NCI-H2029 (cell line): ENCODE measurements around the gene HBP1.
"Not testable (repeated sequence)": the region's sequence is repeated elsewhere in the genome, so short reads cannot be mapped to it uniquely, and the experiment has no call there.

Experiments used
- DNase-seq: peaks from one replicate; lab custom pipeline; 2025; lab: John Stamatoyannopoulos, UW

HBP1 gene

DNA sequence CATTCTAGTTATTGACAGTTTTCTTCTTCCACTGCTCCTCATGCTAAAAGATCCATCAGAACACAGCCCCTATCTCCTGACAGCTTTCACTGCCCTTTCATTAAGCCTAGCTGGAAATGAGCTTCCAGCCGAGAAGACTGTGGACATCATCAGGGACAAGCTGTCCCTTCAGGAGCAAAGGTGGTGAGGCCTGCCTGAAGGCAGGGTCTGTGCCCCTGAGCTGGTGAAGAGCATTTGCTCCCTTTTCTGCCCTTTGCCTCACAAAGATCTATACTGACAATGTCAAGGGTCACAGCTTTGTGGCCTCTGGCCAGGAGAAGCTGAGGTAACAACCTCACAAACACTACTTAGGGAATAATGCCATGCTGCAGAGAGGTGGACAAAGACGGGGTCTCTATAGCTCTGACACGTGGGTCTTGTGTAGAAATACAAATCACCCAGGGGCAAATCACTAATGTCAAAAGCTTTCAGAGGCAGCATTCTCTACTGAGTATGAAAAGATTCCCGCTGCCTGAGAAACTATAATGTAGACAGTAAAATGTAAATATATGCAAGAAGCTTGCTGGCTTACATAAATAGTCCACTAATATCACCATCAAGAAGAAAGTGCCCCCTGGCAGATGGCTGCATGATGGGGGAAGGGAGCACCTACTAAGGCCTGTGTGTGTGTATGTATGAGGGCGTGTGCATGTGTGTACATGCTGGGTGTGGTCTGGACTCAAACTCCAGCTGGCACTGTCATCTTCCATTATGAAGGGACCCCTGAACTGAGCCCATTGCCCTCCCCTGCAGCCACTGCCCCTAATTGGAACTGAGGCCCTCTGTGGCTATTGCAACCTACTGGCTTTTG lies 55.8 kb downstream of the HBP1 start:
- DNase-seq = no peak

GRCh38 chr7:107228291-107228690 lies 59.5 kb downstream of the HBP1 start:
- no peak for DNase-seq

GRCh38 chr7:107230334-107230733 lies 61.5 kb downstream of the HBP1 start:
- DNase-seq = no peak

- no peak for DNase-seq
Observed at GRCh38 chr7:107232568-107233090, 63.8 kb downstream of the HBP1 start.

GRCh38 chr7:107233174-107233573 lies 64.4 kb downstream of the HBP1 start:
- no peak for DNase-seq

- no peak for DNase-seq
Observed at GRCh38 chr7:107233981-107234380, 65.2 kb downstream of the HBP1 start.

DNA sequence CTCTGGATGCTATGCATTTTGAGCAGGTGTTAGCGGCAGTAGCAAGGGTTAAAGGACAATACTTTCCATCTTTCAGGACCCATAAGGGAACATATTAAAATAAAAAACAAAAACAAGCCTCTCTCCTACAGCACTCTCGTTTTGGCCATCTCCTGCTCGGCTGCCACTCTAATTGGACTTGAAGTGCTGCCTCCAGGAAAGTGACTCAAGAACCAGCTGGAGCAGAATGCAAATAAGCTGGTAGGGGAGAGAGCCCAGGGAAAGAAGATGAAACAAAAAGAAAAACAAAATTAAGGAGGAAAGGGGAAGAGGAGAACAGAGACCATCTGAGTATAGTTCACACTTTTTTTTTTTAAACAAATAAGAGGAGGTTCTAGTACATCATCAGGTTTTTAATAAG lies 65.6 kb downstream of the HBP1 start:
- no peak for DNase-seq

DNA sequence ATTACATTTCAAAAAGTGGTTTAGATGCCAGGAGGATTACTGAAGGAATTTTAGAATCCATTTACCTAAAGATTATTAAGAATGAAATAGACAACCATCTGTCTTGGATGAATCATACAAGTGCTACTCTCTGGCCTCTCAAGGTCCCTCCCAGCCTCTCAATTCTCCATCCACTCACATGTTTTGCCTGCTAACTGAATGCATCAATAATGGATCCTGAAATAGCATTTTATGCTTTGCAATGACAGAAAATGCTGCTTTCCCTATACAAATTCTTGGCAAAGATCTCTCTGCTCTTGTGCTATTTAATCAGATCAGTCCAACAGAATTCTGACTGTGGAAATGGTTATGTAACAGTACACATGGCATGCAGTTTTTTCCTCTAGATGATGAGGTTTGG lies 68.1 kb downstream of the HBP1 start:
- no peak for DNase-seq

- DNase-seq = no peak
Observed at GRCh38 chr7:107237451-107237850, 68.6 kb downstream of the HBP1 start.

- no peak for DNase-seq
Observed at GRCh38 chr7:107242267-107242666, 73.5 kb downstream of the HBP1 start.

DNA sequence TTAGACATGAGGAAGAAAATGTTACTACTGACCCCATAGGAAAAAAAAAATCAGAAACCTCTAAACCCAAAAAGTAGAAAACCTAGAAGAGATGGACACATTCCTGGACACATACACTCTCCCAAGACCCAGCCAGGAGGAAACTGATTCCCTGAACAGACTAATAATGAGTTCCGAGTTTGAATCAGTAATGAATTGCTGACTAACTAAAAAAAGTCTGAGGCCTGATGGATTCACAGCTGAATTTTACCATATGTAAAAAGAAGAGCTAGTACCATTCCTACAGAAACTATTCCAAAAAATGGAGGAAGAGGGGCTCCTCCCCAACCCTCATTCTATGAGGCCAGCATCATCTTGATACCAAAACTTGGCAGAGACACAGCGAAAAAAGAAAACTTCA lies 75.8 kb downstream of the HBP1 start:
- DNase-seq = no peak

GRCh38 chr7:107246836-107247235 lies 78.0 kb downstream of the HBP1 start:
- DNase-seq = not testable (repeated sequence)

GRCh38 chr7:107248551-107249316 lies 79.9 kb downstream of the HBP1 start:
- DNase-seq = no peak

- no peak for DNase-seq
Observed at GRCh38 chr7:107251963-107252362, 83.2 kb downstream of the HBP1 start.
